NCI-H1092 treated with DMSO at 0.1 percent for 48 hours (cell line): ENCODE results near the gene PGA5.
A peak's percentile ranks its signal among the peaks of the same experiment; 100 is the strongest.

Source experiments
- DNase-seq: peaks from one replicate; lab custom pipeline; 2025; lab: John Stamatoyannopoulos, UW

Gene PGA5

GRCh38 chr11:61267437-61267841 lies 26.5 kb downstream of the PGA5 start:
- DNase-seq, result no peak

DNA sequence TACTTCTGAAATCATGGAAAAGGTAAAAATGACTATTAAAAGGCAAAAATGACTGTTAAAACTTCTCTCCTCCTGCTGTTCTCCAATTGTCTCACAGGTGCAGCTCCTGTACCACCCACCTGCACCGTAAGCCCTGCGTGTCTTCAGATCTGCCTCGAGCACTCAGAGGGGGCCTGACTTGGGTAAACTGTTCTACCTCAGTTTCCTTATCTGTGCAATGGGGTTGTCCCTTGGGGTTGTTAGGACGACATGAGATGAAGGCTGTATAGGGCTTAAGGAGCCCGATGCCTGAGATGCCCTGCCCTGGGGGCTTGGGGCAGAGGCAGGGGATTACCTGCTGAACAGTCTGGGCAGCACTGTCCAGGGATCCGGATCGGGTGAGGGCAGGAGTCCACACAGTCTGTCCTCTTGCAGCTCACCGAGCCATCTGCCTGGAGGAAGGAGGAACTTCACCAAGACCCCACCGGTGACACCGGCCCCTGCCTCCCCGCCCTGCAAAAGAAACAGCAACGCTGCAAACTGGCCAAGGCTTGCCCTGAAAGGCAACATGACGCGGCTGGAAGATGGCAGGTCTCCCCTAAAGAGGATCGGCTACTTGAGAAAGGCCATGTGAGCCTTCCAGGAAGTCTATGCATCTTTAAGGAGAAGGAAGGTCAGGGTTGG lies 27.7 kb downstream of the PGA5 start:
- no peak for DNase-seq

DNA sequence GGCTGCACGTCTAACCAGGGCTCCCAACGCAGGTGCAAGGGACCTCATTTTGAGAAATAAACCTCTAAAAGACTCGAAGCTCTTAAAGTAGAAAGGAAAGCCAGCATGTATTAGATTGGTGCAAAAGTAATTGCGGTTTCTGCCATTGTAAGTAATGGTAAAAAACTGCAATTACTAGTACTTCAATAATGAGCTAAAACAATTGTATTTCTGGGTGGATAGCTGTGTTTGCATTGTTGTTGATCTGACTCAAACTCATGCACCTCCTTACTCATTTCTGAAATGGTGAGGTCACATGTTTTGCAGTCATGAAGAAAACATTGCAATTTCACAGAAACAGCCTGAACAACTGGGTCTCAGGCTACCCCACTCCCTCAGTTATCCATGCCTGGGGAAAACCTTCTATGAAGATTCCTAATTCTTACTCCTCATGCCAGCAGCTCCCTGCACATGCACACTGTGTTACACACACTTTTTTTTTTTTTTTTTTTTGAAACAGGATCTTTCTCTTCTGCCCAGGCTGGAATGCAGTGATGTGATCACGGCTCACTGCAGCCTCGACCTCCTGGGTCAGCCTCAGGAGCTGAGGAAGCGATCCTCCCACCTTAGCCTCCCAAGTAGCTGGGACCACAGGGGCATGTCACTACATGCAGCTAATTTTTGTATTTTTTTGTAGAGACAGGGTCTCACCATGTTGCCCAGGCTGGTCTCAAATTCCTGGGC lies 29.5 kb downstream of the PGA5 start:
- no peak for DNase-seq

- DNase-seq, result no peak
Measured at GRCh38 chr11:61272731-61273130, 31.8 kb downstream of the PGA5 start.

DNA sequence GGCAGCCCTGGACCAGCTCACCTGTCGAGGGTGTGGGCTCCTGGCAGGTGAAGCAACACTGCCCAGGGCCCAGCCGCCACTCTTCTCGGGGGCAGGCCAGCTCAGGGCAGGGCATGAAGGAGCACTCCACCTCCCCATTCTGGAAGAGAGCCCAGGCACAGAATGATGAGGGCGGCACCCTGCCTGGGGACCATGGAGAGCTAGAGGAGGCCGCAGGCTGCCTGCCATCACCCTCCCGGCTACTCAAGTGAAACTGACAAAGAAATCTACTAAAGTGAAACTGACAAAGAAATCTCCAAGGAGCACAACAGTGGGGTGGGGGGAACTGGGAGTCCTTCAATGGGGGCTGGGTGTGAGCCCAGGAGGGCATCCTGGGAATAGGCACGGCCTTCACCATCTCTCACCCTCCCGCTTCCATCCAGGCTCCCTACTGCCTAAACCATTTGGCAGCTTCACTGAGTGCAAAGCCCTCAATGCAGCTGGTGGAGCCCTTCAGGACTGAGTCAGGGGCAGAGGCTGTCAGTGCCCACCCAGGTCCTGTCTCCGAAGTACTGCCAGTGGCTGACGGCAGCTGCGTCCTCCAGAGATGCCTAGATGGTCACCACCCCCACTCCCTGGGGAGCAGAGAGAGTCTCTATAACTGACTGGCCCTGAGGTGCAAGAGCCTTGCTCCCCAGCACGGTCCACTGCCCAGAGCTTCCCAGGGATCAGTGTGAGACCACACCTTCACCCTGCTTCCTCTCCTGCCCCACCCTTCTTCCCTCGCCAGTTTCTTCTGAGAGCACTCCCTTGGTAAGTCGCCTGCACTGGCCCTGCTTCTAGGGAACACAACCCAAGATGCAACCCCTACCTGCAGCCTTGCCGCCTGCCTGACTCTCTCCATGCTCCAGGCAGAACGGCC lies 32.5 kb downstream of the PGA5 start:
- peak; percentile 46 for DNase-seq

DNA sequence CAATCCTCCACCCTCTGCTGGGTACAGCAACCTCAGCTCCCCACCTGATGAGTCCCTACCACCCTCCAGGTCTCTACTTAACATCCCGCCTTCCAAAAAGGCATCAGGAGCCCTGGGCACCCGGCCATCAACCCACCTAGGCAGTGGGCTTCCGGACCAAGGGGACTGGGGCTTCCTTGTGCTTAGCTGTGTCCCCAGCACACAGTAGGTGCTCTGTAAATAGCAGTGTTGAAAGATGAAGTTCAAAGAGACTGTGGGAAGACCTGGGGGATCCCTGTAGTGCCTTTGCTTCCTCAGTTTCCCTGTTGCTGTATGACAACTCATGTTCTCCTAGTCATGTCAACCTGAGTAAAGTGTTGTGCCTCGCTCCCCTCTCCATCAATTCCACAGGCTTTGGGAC lies 33.1 kb downstream of the PGA5 start:
- no peak for DNase-seq

DNA sequence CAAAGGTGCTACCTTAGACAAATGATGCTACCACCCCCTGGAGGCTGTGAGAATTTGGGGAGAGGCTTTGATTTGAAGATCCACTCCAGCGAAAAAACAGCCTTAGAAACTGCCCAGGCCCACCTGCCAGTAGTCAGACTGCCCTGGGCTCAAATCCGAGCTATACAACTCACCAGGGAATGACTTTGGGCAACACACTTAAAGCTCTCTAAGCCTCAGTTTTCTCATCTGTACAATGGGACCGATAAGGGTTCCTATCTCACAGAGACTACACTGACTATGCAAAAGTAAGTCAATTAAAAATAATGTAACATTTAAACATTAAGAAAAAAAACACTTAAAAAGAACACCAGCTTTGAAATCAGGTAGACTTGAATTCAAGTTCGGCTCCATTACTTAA lies 34.2 kb downstream of the PGA5 start:
- no peak for DNase-seq

- DNase-seq, result no peak
Measured at GRCh38 chr11:61277186-61278000, 36.4 kb downstream of the PGA5 start.

DNA sequence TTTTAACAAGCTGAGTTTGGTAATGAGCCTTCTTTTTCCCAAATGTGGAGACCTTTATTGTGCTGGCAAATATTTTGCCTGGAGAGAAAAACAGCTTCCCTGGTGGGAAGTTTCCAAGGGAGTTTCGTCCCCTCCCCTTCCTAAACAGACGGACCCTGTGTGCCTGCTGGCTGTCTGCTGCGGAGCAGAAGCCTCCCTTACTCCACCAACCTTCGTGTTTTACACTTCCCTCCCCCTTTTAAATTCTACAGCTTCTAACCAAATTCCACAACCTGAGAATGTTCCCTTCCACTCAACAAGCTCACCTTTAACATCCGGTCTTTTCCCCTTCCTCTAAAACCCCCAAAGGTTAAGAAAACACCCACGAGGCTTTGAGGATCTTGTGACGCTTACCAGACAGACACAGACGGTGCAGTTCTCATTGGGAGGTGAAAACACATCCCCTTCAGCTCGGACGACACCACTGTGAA lies 37.1 kb downstream of the PGA5 start:
- no peak for DNase-seq

DNA sequence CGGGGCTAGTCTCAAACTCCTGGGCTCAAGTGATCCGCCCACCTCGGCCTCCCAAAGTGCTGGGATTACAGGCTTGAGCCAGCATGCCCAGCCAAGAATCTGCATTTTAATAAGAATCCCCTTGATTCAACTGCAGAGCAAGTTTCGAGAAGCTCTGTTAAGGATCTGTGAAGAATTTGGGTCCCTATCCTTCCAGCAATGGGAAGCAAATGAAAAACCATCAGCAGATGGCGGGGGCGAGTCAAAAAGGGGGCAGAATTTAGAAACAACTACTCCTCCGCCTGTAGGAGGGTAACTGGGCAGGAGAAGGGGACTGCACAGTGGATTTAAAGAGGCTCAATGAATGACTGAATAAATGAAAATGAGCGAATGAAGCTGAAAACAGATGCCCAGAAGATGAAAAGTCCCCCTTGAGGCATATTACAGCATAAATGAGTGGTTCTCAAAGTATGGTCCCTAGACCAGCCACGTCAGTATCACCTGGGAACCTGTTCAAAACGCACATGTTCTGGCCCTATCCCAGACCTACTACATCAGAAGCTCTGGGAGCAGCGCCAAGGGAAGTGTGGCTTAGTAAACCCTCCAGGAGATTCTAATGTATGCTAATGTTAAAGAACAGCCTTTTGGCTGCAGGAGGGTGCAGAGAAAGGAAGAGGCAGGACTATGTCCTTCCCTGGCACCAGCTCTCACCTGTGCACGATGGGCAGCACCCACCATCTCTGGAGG lies 39.1 kb downstream of the PGA5 start:
- peak; percentile 34 for DNase-seq

GRCh38 chr11:61280883-61281580 lies 40.1 kb downstream of the PGA5 start:
- DNase-seq, result no peak

GRCh38 chr11:61281581-61282250 lies 40.7 kb downstream of the PGA5 start:
- DNase-seq, result no peak

GRCh38 chr11:61283613-61284012 lies 42.6 kb downstream of the PGA5 start:
- no peak for DNase-seq

DNA sequence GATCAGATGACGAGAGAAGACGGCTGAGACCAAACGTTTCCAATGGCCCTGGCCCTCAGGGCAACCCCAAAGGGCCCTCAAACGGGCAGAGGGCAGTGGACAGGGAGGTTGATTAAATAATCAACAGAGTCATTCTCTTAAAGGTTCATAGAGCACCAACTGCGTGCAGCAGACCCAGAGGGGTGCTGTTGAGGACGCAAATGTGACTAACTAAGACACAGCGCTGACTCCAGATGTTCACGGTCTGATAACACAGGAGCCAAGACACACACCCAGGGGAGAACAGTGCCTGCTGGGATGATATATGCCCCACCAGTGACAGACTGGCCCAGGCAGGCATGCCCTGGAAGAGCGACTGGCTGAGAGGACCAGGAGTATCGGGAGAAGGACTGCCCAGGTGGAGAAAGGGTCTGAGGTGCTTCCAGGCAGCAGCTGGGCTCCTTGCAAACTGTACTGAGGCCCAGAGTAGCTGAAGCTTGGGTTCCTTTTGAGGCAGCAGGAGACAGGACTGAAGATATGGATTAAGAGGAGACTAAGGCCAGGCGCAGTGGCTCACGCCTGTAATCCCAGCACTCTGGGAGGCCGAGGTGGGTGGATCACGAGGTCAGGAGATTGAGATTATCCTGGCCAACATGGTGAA lies 46.5 kb downstream of the PGA5 start:
- DNase-seq, result no peak

DNA sequence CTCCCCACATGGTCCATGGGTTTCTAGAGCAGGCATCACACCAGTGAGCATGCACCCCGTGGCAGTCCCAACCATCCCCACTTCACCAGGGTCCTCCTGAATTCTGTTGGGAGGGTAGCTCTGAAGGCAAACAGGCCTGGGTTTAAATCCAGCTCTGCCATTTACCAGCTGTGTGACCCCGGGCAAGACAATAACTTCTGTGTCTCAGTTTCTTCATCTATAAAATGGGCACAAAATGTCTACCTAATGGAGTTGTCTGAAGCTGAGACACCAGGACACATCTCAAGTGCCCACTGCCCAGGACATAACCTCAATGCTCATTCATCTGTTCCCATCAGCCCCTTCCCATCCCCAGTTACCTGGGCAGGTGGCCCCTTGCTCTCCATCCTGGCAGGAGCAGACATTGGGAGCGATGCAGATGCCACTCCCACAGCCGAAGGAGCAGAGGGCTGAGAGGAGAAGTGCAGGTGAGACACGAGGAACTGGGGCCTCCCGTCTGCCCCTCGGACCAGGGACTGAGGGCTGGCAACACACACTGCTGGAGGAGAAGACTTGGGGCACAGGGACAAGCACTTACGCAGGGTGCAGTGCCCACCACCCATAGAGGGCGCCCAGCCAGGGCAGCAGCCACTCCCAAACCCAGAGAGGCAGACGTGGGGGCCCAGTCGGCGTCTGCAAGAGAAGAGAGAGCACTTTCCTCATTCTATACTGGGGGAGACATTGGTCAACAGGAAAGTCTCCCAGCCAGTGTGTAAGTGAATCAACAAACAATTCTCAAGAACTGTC lies 50.1 kb downstream of the PGA5 start:
- no peak for DNase-seq

DNA sequence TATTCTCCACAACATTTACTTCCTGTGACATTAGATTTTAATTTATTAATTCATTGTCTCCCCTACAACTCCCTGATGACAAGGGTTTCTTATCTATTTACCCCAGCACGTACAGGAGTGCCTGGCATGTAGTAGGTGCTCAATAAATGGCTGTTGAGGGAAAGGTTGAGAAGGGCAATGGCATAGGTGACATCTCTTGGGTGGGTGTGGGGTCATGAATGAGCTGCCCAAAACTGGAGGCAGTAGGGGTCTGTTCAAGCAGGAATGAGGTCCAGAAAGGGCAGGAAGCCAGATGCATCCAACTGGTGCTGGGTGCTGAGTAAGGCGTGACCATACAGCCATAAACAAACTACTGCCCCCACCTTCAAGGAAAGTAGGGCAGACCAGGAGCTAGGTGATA lies 51.4 kb downstream of the PGA5 start:
- no peak for DNase-seq

GRCh38 chr11:61293867-61294716 lies 53.1 kb downstream of the PGA5 start:
- DNase-seq, result peak; percentile 81
